ENCODE results near the gene HSPA4L.

HSPA4L gene

GRCh38 chr4:127783026-127783769 is 1.1 kb downstream of the HSPA4L start:
- no peak for DNase-seq (ENCODE audit: low read depth in 1 of 2, low spot score in 1 of 2)

GRCh38 chr4:127783955-127784770 is 2.0 kb downstream of the HSPA4L start:
- no peak for DNase-seq (ENCODE audit: low read depth in 1 of 2, low spot score in 1 of 2)

- no peak for DNase-seq (ENCODE audit: low read depth in 1 of 2, low spot score in 1 of 2)
These were observed 6.4 kb downstream of the HSPA4L start for GRCh38 chr4:127788517-127788916.

- no peak for DNase-seq (ENCODE audit: low read depth in 1 of 2, low spot score in 1 of 2)
These were observed 9.3 kb downstream of the HSPA4L start for GRCh38 chr4:127791391-127791790.

- no peak for DNase-seq (ENCODE audit: low read depth in 1 of 2, low spot score in 1 of 2)
These were observed 11.4 kb downstream of the HSPA4L start for GRCh38 chr4:127793528-127793927.

GRCh38 chr4:127799711-127800110 is 17.6 kb downstream of the HSPA4L start:
- no peak for DNase-seq (ENCODE audit: low read depth in 1 of 2, low spot score in 1 of 2)

GRCh38 chr4:127809173-127809800 is 27.2 kb downstream of the HSPA4L start:
- DNase-seq (ENCODE audit: low read depth in 1 of 2, low spot score in 1 of 2), result no peak

GRCh38 chr4:127810551-127810950 is 28.4 kb downstream of the HSPA4L start:
- no peak for DNase-seq (ENCODE audit: low read depth in 1 of 2, low spot score in 1 of 2)

GRCh38 chr4:127822430-127822829 is 40.3 kb downstream of the HSPA4L start:
- DNase-seq (ENCODE audit: low read depth in 1 of 2, low spot score in 1 of 2), result no peak

GRCh38 chr4:127828121-127828520 is 46.0 kb downstream of the HSPA4L start:
- DNase-seq (ENCODE audit: low read depth in 1 of 2, low spot score in 1 of 2), result no peak

- DNase-seq (ENCODE audit: low read depth in 1 of 2, low spot score in 1 of 2), result no peak
These were observed 46.9 kb downstream of the HSPA4L start for GRCh38 chr4:127829014-127829413.

GRCh38 chr4:127832585-127832984 is 50.5 kb downstream of the HSPA4L start:
- no peak for DNase-seq (ENCODE audit: low read depth in 1 of 2, low spot score in 1 of 2)

GRCh38 chr4:127843704-127844600 is 61.8 kb downstream of the HSPA4L start:
- DNase-seq (ENCODE audit: low read depth in 1 of 2, low spot score in 1 of 2), result no peak

- DNase-seq (ENCODE audit: low read depth in 1 of 2, low spot score in 1 of 2), result no peak
These were observed 62.5 kb downstream of the HSPA4L start for GRCh38 chr4:127844601-127845116.

GRCh38 chr4:127846061-127846460 is 63.9 kb downstream of the HSPA4L start:
- no peak for DNase-seq (ENCODE audit: low read depth in 1 of 2, low spot score in 1 of 2)

- no peak for DNase-seq (ENCODE audit: low read depth in 1 of 2, low spot score in 1 of 2)
These were observed 64.6 kb downstream of the HSPA4L start for GRCh38 chr4:127846765-127847164.

- no peak for DNase-seq (ENCODE audit: low read depth in 1 of 2, low spot score in 1 of 2)
These were observed 67.5 kb downstream of the HSPA4L start for GRCh38 chr4:127849505-127850234.

GRCh38 chr4:127852661-127853060 is 70.5 kb downstream of the HSPA4L start:
- no peak for DNase-seq (ENCODE audit: low read depth in 1 of 2, low spot score in 1 of 2)

- DNase-seq (ENCODE audit: low read depth in 1 of 2, low spot score in 1 of 2), result no peak
These were observed 74.2 kb downstream of the HSPA4L start for GRCh38 chr4:127856196-127856812.

All from stimulated activated CD4-positive, alpha-beta T cell treated with anti-CD3 and anti-CD28 coated beads, Interleukin-15, amount 100 ng/mL, for 1 hour (primary cell).